Colonic mucosa (tissue), 4 donors: ENCODE data around the gene CTAG1B. TPM values are rescaled to one million over a fixed set of nuclear protein-coding genes. Genes with fewer than 3 reads are reported as not detected.

Experiments
- DNase-seq: peaks from one replicate; pipeline ENCODE4 v3.0.0-alpha.2; 2020
- H3K27ac ChIP-seq: fragments of 200-600 bp; one replicate; pipeline ENCODE4 v1.8.0; 2021
- H3K27me3 ChIP-seq: fragments of 200-600 bp; one replicate; pipeline ENCODE4 v1.8.0; 2021
- H3K36me3 ChIP-seq: fragments of 200-600 bp; one replicate; pipeline ENCODE4 v1.8.0; 2021
- H3K4me1 ChIP-seq: fragments of 200-600 bp; one replicate; pipeline ENCODE4 v1.8.0; 2021; ENCODE audit warnings: mild to moderate bottlenecking
- H3K4me3 ChIP-seq: fragments of 200-600 bp; one replicate; pipeline ENCODE4 v1.8.0; 2021
- H3K9ac ChIP-seq, 2 donors: one replicate each; pipeline ENCODE4 v1.7.0; 2013; ENCODE audit warnings: control low read depth in 2 of 2, low read depth in 2 of 2, low read length in 2 of 2
- H3K9me3 ChIP-seq: fragments of 200-600 bp; one replicate; pipeline ENCODE4 v1.8.0; 2021
- intact Hi-C: fragments of 100-400 bp; cut with DNase I; formaldehyde crosslinking; loops from one replicate; pipeline ENCODE4 v1.14.1; 2022
- total RNA-seq, 2 donors: library from RNA; stranded (reverse); fragmentation: NEBNext Ultra II Directional in 1 of 2; extraction: Animal tissue kit (Norgen Biotek cat#: 25700) in 1 of 2; gene quantifications; one replicate each; pipeline ENCODE4 v1.2.1, GENCODE V29; 2021
- TF ChIP-seq, protein P1 (sequence below): fragments of 200-600 bp; IDR thresholded peaks from one replicate; pipeline ENCODE4 v1.8.0; 2022; ENCODE audit warnings: antibody characterized with exemption, mild to moderate bottlenecking
- donor health status: healthy.
- donor health status: DM: no; HTN: no; CAD: no.
- donor health status: DM: no; HTN: no; CAD: no.

CTAG1B gene
- total RNA-seq, 2 donors from 2014 or later, result not detected

- TF ChIP-seq, protein P1, sequence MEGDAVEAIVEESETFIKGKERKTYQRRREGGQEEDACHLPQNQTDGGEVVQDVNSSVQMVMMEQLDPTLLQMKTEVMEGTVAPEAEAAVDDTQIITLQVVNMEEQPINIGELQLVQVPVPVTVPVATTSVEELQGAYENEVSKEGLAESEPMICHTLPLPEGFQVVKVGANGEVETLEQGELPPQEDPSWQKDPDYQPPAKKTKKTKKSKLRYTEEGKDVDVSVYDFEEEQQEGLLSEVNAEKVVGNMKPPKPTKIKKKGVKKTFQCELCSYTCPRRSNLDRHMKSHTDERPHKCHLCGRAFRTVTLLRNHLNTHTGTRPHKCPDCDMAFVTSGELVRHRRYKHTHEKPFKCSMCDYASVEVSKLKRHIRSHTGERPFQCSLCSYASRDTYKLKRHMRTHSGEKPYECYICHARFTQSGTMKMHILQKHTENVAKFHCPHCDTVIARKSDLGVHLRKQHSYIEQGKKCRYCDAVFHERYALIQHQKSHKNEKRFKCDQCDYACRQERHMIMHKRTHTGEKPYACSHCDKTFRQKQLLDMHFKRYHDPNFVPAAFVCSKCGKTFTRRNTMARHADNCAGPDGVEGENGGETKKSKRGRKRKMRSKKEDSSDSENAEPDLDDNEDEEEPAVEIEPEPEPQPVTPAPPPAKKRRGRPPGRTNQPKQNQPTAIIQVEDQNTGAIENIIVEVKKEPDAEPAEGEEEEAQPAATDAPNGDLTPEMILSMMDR, result no peak
- Histone ChIP-seq H3K4me3 (no peak overlapping the region), H3K9ac (no peak overlapping the region), H3K27ac (no peak overlapping the region), H3K4me1 (no peaks in the 10 kb centered on the region), H3K27me3 (no peaks in the 10 kb centered on the region), H3K9me3 (no peaks in the 10 kb centered on the region), H3K36me3 (no peaks in the 10 kb centered on the region)
- intact Hi-C loops, result no loop called here
- no peak for DNase-seq
Observed at GRCh38 chrX:154599531-154599930, 19.6 kb downstream of the CTAG1B start.

GRCh38 chrX:154598656-154599055 is 20.4 kb downstream of the CTAG1B start:
- H3K4me3 ChIP-seq, result no peak overlapping the region
- H3K27me3 ChIP-seq, result no peaks in the 10 kb centered on the region
- H3K9me3 ChIP-seq, result no peaks in the 10 kb centered on the region
- TF ChIP-seq, protein P1, result no peak
- H3K9ac ChIP-seq, result no peak overlapping the region
- H3K4me1 ChIP-seq, result no peaks in the 10 kb centered on the region
- DNase-seq, result no peak
- no peak overlapping the region for H3K27ac ChIP-seq
- intact Hi-C loops, result no loop called here
- no peaks in the 10 kb centered on the region for H3K36me3 ChIP-seq

GRCh38 chrX:154597221-154597620 is 21.9 kb downstream of the CTAG1B start:
- no peak overlapping the region for H3K27ac ChIP-seq
- H3K4me3 ChIP-seq, result no peak overlapping the region
- no peaks in the 10 kb centered on the region for H3K27me3 ChIP-seq
- no peaks in the 10 kb centered on the region for H3K36me3 ChIP-seq
- intact Hi-C loops, result no loop called here
- no peak overlapping the region for H3K9ac ChIP-seq
- TF ChIP-seq, protein P1, result no peak
- H3K9me3 ChIP-seq, result no peaks in the 10 kb centered on the region
- no peaks in the 10 kb centered on the region for H3K4me1 ChIP-seq
- DNase-seq, result no peak

- intact Hi-C loops, result no loop called here
- Histone ChIP-seq H3K4me1 (no peaks in the 10 kb centered on the region), H3K27ac (no peak overlapping the region), H3K9me3 (no peaks in the 10 kb centered on the region), H3K36me3 (no peaks in the 10 kb centered on the region), H3K27me3 (no peaks in the 10 kb centered on the region), H3K9ac (no peak overlapping the region), H3K4me3 (no peak overlapping the region)
- TF ChIP-seq, protein P1, result no peak
- no peak for DNase-seq
Observed at GRCh38 chrX:154596290-154596929, 22.7 kb downstream of the CTAG1B start.

GRCh38 chrX:154595559-154596249 is 23.4 kb downstream of the CTAG1B start:
- intact Hi-C loops, result no loop called here
- Histone ChIP-seq H3K27me3 (no peaks in the 10 kb centered on the region), H3K4me3 (no peak overlapping the region), H3K27ac (no peak overlapping the region), H3K9ac (no peak overlapping the region), H3K36me3 (no peaks in the 10 kb centered on the region), H3K9me3 (no peaks in the 10 kb centered on the region), H3K4me1 (no peaks in the 10 kb centered on the region)
- DNase-seq, result no peak
- TF ChIP-seq, protein P1, result no peak
